Esophagus squamous epithelium (tissue), 4 donors: ENCODE measurements around the gene APOF.

ENCODE experiments used
- CTCF ChIP-seq, 6 experiments: fragments of 450-650 bp in 4 of 6; fragments of 200-600 bp in 2 of 6; sonication (generic) in 2 of 6; IDR thresholded peaks; one replicate each; pipeline ENCODE4 v1.5.1; 2016 to 2019; ENCODE audit warnings: antibody characterized with exemption in 6 of 6, mild to moderate bottlenecking in 4 of 6, moderate library complexity in 4 of 6
- POLR2A ChIP-seq, 4 donors: fragments of 450-650 bp; IDR thresholded peaks; one replicate each; pipeline ENCODE4 v1.6.1; 2017; ENCODE audit warnings: antibody characterized with exemption in 4 of 4, mild to moderate bottlenecking in 4 of 4, moderate library complexity in 3 of 4

- TF ChIP-seq CTCF (IDR thresholded peaks at IDR 0.05): no peak
- TF ChIP-seq POLR2A (IDR thresholded peaks at IDR 0.05): no peak
Measured at GRCh38 chr12:56348776-56349175, 13.9 kb downstream of the APOF start.
